Prostate gland (tissue), 2 donors: ENCODE data around the gene KAZN. TPM values are rescaled to one million over a fixed set of nuclear protein-coding genes. Genes with fewer than 3 reads are reported as not detected.

Experiments
- DNase-seq: peaks from one replicate; pipeline ENCODE4 v3.0.0-alpha.2; 2019; ENCODE audit warnings: low spot score
- H3K27ac ChIP-seq, 2 donors: fragments of 200-600 bp; sonication (generic); 2 replicates each; pipeline ENCODE4 v1.5.1; 2017 to 2019
- H3K27me3 ChIP-seq: fragments of 200-600 bp; sonication (generic); replicated peaks from 2 replicates; pipeline ENCODE4 v1.5.1; 2019; ENCODE audit not compliant: insufficient read depth
- H3K36me3 ChIP-seq, 2 donors: fragments of 200-600 bp; sonication (generic); 1 replicate in 1 of 2; 2 replicates in 1 of 2; pipeline versions ENCODE4 v1.5.1 to v1.8.1; 2017 to 2019
- H3K4me1 ChIP-seq: fragments of 200-600 bp; sonication (generic); replicated peaks from 2 replicates; pipeline ENCODE4 v1.5.1; 2019
- H3K4me3 ChIP-seq, 2 donors: fragments of 200-600 bp; sonication (generic); 2 replicates each; pipeline ENCODE4 v1.5.1; 2017 to 2019
- H3K9me3 ChIP-seq: fragments of 200-600 bp; sonication (generic); 2 replicates; pipeline ENCODE4 v1.5.1; 2017
- POLR2A ChIP-seq: fragments of 450-650 bp; IDR thresholded peaks from one replicate; pipeline ENCODE4 v1.6.1; 2016; ENCODE audit warnings: antibody characterized with exemption, mild to moderate bottlenecking
- POLR2AphosphoS5 ChIP-seq: sonication (generic); formaldehyde crosslinking; IDR thresholded peaks from one replicate; pipeline ENCODE4 v1.6.1; 2017; ENCODE audit warnings: antibody characterized with exemption
- WGBS: methylation state at CpG from one replicate; pipeline ENCODE4 v1.1.5; 2018; 5-methylcytosine and 5-hydroxymethylcytosine counted together
- intact Hi-C: fragments of 100-400 bp; cut with DNase I; formaldehyde crosslinking; loops from one replicate; pipeline ENCODE4 v1.14.2; 2022
- total RNA-seq, 2 donors: library from RNA; depleted of rRNA; stranded (reverse); fragments of >200 nt; gene quantifications; one replicate each; pipeline ENCODE4 v1.1.0, GENCODE V29; 2016
- TF ChIP-seq, protein P1 (sequence below), 4 experiments: fragments of 200-600 bp in 2 of 4; fragments of 450-650 bp in 2 of 4; sonication (generic) in 2 of 4; IDR thresholded peaks; 1 replicate in 3 of 4; 2 replicates in 1 of 4; pipeline ENCODE4 v1.5.1; 2016 to 2019; ENCODE audit warnings: antibody characterized with exemption in 4 of 4, mild to moderate bottlenecking in 2 of 4, moderate library complexity in 2 of 4

Gene KAZN
- total RNA-seq, 2 donors from 2014 or later = 8.3 to 12.7 TPM

DNA sequence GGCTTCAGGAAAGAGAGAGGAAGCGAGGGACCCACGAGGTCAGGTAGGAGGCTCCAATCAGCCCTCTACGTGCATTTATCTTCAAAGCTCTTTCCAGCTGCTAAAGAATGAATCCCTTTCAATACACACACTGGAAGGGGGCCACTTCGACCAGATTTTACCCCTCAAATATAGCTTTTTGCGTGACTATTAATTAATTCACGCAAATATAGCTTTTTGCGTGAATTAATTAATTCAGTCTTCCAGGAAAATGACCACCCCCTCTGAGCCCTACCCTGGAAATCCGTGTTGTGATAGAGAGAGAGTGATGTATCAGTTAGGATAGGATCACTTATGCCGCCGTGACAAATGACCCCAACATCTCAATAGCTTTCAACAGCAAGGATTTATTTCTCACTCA is 289.9 kb downstream of the KAZN start:
- Histone ChIP-seq H3K4me3 (no peak overlapping the region), H3K27me3 (peaks cover under 1% of the 10 kb centered on the region), H3K27ac (no peak overlapping the region), H3K9me3 (no peaks in the 10 kb centered on the region), H3K4me1 (no peaks in the 10 kb centered on the region), H3K36me3 (no peaks in the 10 kb centered on the region)
- no peak for DNase-seq
- TF ChIP-seq POLR2AphosphoS5 (no peak), POLR2A (no peak)
- TF ChIP-seq, protein P1, sequence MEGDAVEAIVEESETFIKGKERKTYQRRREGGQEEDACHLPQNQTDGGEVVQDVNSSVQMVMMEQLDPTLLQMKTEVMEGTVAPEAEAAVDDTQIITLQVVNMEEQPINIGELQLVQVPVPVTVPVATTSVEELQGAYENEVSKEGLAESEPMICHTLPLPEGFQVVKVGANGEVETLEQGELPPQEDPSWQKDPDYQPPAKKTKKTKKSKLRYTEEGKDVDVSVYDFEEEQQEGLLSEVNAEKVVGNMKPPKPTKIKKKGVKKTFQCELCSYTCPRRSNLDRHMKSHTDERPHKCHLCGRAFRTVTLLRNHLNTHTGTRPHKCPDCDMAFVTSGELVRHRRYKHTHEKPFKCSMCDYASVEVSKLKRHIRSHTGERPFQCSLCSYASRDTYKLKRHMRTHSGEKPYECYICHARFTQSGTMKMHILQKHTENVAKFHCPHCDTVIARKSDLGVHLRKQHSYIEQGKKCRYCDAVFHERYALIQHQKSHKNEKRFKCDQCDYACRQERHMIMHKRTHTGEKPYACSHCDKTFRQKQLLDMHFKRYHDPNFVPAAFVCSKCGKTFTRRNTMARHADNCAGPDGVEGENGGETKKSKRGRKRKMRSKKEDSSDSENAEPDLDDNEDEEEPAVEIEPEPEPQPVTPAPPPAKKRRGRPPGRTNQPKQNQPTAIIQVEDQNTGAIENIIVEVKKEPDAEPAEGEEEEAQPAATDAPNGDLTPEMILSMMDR (IDR thresholded peaks at IDR 0.05) = no peak
- WGBS = 92% methylated on average over 10 of the region's 10 CpGs
- intact Hi-C loops = no loop called here

DNA sequence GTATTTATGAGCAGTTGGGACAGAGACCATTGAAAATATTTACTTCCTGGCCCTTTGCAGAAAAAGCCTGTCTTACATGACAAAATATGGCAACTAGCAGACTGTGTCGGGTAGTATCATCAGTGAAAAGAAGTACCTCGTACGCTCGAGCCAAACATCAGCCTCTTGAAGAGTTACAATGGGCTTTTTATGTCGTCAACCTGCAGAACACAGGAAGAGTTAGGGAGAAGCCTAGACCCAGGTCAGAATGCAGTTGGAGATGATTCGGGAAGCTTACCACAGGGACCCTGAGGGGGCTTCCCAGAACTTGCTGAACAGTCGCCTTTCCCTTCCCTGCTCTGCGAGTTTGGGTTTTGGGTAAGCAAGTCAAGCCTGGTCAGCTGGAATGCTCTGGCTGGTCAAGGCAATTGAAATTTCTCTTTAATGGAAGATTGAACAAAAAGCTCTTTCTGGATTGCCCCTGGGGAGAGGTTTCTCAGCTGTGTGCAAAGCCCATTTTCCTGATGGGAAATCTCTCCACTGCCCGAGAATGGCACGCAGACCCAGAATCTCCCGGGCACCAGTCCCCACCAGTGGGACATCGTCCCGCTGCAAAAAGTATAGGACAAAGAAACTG is 291.4 kb downstream of the KAZN start:
- H3K27me3 ChIP-seq = peaks cover 3% of the 10 kb centered on the region
- no peaks in the 10 kb centered on the region for H3K4me1 ChIP-seq
- H3K9me3 ChIP-seq = no peaks in the 10 kb centered on the region
- no peaks in the 10 kb centered on the region for H3K36me3 ChIP-seq
- whole genome bisulfite sequencing = 65% methylated on average over 13 of the region's 13 CpGs
- TF ChIP-seq, protein P1 (IDR thresholded peaks at IDR 0.05) = no peak
- TF ChIP-seq POLR2AphosphoS5 (no peak), POLR2A (no peak)
- H3K4me3 ChIP-seq = no peak overlapping the region
- intact Hi-C loops = no loop called here
- no peak overlapping the region for H3K27ac ChIP-seq
- no peak for DNase-seq

DNA sequence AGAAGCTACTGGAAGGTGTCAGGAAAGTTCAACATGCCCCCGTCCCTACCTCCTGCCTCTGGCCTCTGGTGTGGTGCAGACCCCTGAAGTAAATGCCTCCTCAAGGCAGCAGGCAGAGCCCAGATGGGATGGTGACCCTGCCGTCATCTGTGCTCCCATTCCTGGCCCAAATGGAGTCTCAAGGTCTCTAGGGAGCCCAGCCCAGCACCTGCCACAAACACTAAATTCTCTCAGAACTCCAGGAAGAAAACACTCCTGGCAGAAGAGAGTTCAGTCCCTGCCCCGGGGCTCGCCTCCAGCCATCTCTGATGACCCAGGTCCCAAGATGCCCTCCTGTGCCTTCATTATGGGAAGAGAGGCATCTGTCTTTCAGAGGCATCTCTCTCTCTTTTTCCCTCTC is 293.5 kb downstream of the KAZN start:
- intact Hi-C loops = no loop called here
- H3K4me3 ChIP-seq = no peak overlapping the region
- 91% methylated on average over 4 of the region's 4 CpGs for WGBS
- H3K36me3 ChIP-seq = no peaks in the 10 kb centered on the region
- no peak overlapping the region for H3K27ac ChIP-seq
- no peaks in the 10 kb centered on the region for H3K9me3 ChIP-seq
- no peak for DNase-seq
- TF ChIP-seq POLR2A = no peak
- TF ChIP-seq, protein P1 (IDR thresholded peaks at IDR 0.05) = no peak
- TF ChIP-seq POLR2AphosphoS5 = no peak
- H3K4me1 ChIP-seq = no peaks in the 10 kb centered on the region
- peaks cover 3% of the 10 kb centered on the region for H3K27me3 ChIP-seq

DNA sequence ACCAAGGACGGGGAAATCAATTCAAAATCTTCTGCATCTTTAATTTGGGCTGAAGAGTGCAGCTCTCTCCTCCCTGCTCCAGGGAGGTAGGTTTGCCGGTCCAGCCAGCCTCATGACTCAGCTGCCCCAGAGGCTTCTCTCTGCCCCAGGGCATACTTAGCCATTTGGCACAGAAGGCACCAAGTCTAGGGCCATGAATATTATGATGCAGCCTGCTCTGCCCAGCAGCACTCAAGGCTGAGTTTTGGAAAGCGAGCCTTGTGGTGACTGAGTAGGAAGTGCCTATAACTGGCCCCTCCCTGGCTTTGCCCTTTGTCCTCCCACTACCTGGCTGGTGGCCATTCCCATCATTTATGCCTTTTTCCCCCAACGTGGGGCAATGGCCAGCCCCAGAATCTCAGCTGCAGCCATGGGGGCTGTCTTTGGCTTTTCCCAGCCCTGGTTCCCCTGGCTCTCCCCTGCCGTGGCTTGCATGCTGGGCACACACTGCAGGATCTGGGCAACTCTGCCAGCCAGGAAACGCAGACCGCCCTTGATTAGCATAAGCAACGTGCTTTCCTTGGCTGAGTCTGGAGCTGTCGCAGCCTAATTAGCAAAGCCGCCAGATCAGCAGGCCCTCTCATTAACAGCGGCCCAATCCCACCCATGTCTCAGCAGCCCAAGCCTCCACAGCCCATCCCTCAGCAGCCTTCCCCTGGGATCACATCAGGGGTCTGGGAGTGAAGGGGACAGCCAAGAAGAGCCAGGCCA is 296.5 kb downstream of the KAZN start:
- Histone ChIP-seq H3K4me1 (no peaks in the 10 kb centered on the region), H3K27ac (no peak overlapping the region), H3K36me3 (no peaks in the 10 kb centered on the region), H3K27me3 (peaks cover 3% of the 10 kb centered on the region), H3K9me3 (no peaks in the 10 kb centered on the region), H3K4me3 (no peak overlapping the region)
- no peak for DNase-seq
- 53% methylated on average over 11 of the region's 11 CpGs for WGBS
- TF ChIP-seq POLR2AphosphoS5 (no peak), POLR2A (no peak)
- TF ChIP-seq, protein P1 (IDR thresholded peaks at IDR 0.05) = no peak
- intact Hi-C loops = no loop called here

DNA sequence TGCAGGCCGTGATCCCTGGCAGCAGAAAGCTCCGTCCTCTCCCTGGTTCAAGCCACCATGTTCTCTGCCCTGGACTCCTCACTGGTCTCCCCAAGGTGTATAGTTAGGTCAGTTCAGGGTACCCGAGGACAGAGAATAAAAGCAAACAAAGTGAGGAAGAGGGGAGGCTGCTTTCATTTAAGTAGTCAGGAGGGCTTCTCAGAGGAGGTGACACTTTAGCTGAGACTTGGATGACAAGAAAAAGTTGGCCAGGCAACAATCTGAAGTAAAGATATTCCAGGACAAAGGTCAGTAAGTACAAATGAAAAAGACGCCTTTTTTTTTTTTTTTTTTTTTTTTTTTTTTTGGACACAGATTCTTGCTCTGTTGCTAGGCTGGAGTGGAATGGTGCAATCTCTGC is 297.2 kb downstream of the KAZN start:
- WGBS = 96% methylated on average over 4 of the region's 4 CpGs
- H3K27me3 ChIP-seq = peaks cover 3% of the 10 kb centered on the region
- TF ChIP-seq POLR2A (no peak), POLR2AphosphoS5 (no peak)
- TF ChIP-seq, protein P1 (IDR thresholded peaks at IDR 0.05) = no peak
- H3K9me3 ChIP-seq = no peaks in the 10 kb centered on the region
- DNase-seq = no peak
- no peaks in the 10 kb centered on the region for H3K36me3 ChIP-seq
- intact Hi-C loops = no loop called here
- H3K27ac ChIP-seq = no peak overlapping the region
- no peaks in the 10 kb centered on the region for H3K4me1 ChIP-seq
- no peak overlapping the region for H3K4me3 ChIP-seq
